Neural cell (in vitro differentiated cells): ENCODE results near the gene RRH. TPM values are rescaled to one million over a fixed set of nuclear protein-coding genes. Genes with fewer than 3 reads are reported as not detected.
"Not testable (repeated sequence)": the region's sequence is repeated elsewhere in the genome, so short reads cannot be mapped to it uniquely, and the experiment has no call there.

Experiments used
- H2AFZ ChIP-seq: fragments of 200-600, 300-800 bp; sonication (generic), shearing (Covaris generic); 2 replicates; pipeline ENCODE4 v1.6.0; 2014; ENCODE audit warnings: low read depth, mild to moderate bottlenecking, antibody characterized with exemption, low read length, moderate library complexity
- H3F3A ChIP-seq: fragments of 200-600 bp; shearing (Covaris generic); 2 replicates; pipeline ENCODE4 v1.6.1; 2016; ENCODE audit warnings: mild to moderate bottlenecking, moderate library complexity, mixed read lengths, antibody characterized with exemption, low read length; ENCODE audit not compliant: insufficient read depth, poor library complexity, severe bottlenecking
- H3K27ac ChIP-seq: fragments of 200-600, 300-800 bp; sonication (generic), shearing (Covaris generic); 2 replicates; pipeline ENCODE4 v1.5.1; 2014; ENCODE audit warnings: mild to moderate bottlenecking, low read length, moderate library complexity
- H3K27me3 ChIP-seq: fragments of 300-800, 200-600 bp; sonication (generic), shearing (Covaris generic); 2 replicates; pipeline ENCODE4 v1.6.0; 2014; ENCODE audit warnings: mild to moderate bottlenecking, low read depth, low read length, moderate library complexity; ENCODE audit not compliant: insufficient read depth
- H3K36me3 ChIP-seq: fragments of 300-800, 200-600 bp; sonication (generic), shearing (Covaris generic); 2 replicates; pipeline ENCODE4 v1.5.1; 2014; ENCODE audit warnings: mild to moderate bottlenecking, antibody characterized with exemption, low read length, moderate library complexity; ENCODE audit not compliant: insufficient read depth
- H3K4me2 ChIP-seq: fragments of 300-800, 200-600 bp; sonication (generic), shearing (Covaris generic); 2 replicates; pipeline ENCODE4 v1.6.0; 2014; ENCODE audit warnings: mild to moderate bottlenecking, low read length
- H3K4me3 ChIP-seq: fragments of 300-800, 200-600 bp; sonication (generic), shearing (Covaris generic); 2 replicates; pipeline ENCODE4 v1.5.1; 2014; ENCODE audit warnings: mild to moderate bottlenecking, low read length, moderate library complexity
- H3K79me2 ChIP-seq: fragments of 200-600 bp; shearing (Covaris generic); replicated peaks from 2 replicates; pipeline ENCODE4 v1.6.0; 2014; ENCODE audit warnings: mild to moderate bottlenecking, low read length, moderate library complexity; ENCODE audit not compliant: insufficient read depth
- H3K9ac ChIP-seq: fragments of 300-800, 200-600 bp; sonication (generic), shearing (Covaris generic); 2 replicates; pipeline ENCODE4 v1.6.1; 2016; ENCODE audit warnings: mild to moderate bottlenecking, low read length, mixed read lengths
- H3K9me2 ChIP-seq: fragments of 200-600 bp; shearing (Covaris generic); 2 replicates; pipeline ENCODE4 v1.6.1; 2016; ENCODE audit warnings: mild to moderate bottlenecking, low read length, mixed read lengths; ENCODE audit not compliant: insufficient read depth
- H3K9me3 ChIP-seq: fragments of 200-600, 300-800 bp; sonication (generic), shearing (Covaris generic); 2 replicates; pipeline ENCODE4 v1.6.1; 2016; ENCODE audit warnings: mild to moderate bottlenecking, mixed run types, low read length, moderate library complexity, mixed read lengths
- H4K20me1 ChIP-seq: fragments of 200-600 bp; shearing (Covaris generic); 2 replicates; pipeline ENCODE4 v1.6.1; 2016; ENCODE audit warnings: mild to moderate bottlenecking, mixed run types; ENCODE audit not compliant: insufficient read depth
- EP300 ChIP-seq: fragments of 450-650 bp; conservative IDR thresholded peaks from 2 replicates; pipeline ENCODE4 v1.6.1; 2014; ENCODE audit warnings: antibody characterized with exemption, mild to moderate bottlenecking, moderate library complexity; ENCODE audit not compliant: poor library complexity, severe bottlenecking
- EZH2 ChIP-seq: fragments of 200-600, 300-800 bp; shearing (Covaris generic), sonication (generic); IDR thresholded peaks from 2 replicates; pipeline ENCODE4 v1.6.1; 2014; ENCODE audit warnings: antibody characterized with exemption, low read length, borderline replicate concordance, mild to moderate bottlenecking; ENCODE audit not compliant: insufficient read depth, poor library complexity, severe bottlenecking
- MXI1 ChIP-seq: fragments of 450-650 bp; conservative IDR thresholded peaks from 2 replicates; pipeline ENCODE4 v1.6.1; 2014; ENCODE audit warnings: antibody characterized with exemption, mild to moderate bottlenecking; ENCODE audit not compliant: poor library complexity, severe bottlenecking
- POLR2AphosphoS5 ChIP-seq: IDR thresholded peaks from 2 replicates; pipeline ENCODE4 v1.6.1; 2012
- RAD21 ChIP-seq: fragments of 450-650 bp; conservative IDR thresholded peaks from 2 replicates; pipeline ENCODE4 v1.6.1; 2014; ENCODE audit warnings: antibody characterized with exemption, mild to moderate bottlenecking, moderate library complexity
- SMC3 ChIP-seq: fragments of 450-650 bp; conservative IDR thresholded peaks from 2 replicates; pipeline ENCODE4 v1.6.1; 2014; ENCODE audit warnings: antibody characterized with exemption, mild to moderate bottlenecking, moderate library complexity; ENCODE audit not compliant: poor library complexity
- TAF1 ChIP-seq: IDR thresholded peaks from 2 replicates; pipeline ENCODE4 v1.6.1; 2012; ENCODE audit warnings: low read depth
- polyA plus RNA-seq: library from polyadenylated mRNA; depleted of rRNA; stranded (reverse); fragments of >200 nt; gene quantifications from 2 replicates; pipeline ENCODE4 v1.2.3, GENCODE V29; 2014
- TF ChIP-seq, protein P1 (sequence below): fragments of 450-650 bp; IDR thresholded peaks from 2 replicates; pipeline ENCODE4 v1.5.1; 2014; ENCODE audit warnings: antibody characterized with exemption, mild to moderate bottlenecking, moderate library complexity; ENCODE audit not compliant: poor library complexity, severe bottlenecking
- TF ChIP-seq, protein P2 (sequence below): IDR thresholded peaks from 2 replicates; pipeline ENCODE4 v1.6.1; 2012; ENCODE audit warnings: borderline replicate concordance

RRH gene
- polyA plus RNA-seq, 1 donor from 2014 or later: 1.2 TPM

DNA sequence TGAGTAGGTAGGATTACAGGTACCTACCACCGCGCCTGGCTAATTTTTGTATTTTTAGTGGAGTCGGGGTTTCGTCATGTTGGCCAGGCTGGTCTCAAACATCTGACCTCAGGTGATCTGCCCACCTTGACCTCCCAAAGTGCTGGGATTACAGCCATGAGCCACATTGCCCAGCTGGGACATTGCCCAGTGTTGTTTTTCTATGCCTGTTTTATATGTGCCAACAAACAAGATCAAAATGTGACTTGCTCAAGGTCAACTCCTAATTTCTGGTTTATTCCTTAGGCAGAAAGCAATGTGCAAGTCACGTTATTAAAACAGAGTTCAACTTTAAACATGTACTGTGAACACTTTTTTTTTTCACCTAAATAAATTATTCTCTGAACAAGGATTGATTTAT is 22.8 kb downstream of the RRH start:
- no peak overlapping the region for H2AFZ ChIP-seq
- H3K27ac ChIP-seq: no peak overlapping the region
- H3K4me2 ChIP-seq: no peak overlapping the region
- H3F3A ChIP-seq: no peaks in the 10 kb centered on the region
- no peak overlapping the region for H3K9ac ChIP-seq
- TF ChIP-seq EP300 (no peak), RAD21 (no peak), EZH2 (no peak), POLR2AphosphoS5 (no peak), SMC3 (no peak), TAF1 (no peak)
- TF ChIP-seq, protein P1, sequence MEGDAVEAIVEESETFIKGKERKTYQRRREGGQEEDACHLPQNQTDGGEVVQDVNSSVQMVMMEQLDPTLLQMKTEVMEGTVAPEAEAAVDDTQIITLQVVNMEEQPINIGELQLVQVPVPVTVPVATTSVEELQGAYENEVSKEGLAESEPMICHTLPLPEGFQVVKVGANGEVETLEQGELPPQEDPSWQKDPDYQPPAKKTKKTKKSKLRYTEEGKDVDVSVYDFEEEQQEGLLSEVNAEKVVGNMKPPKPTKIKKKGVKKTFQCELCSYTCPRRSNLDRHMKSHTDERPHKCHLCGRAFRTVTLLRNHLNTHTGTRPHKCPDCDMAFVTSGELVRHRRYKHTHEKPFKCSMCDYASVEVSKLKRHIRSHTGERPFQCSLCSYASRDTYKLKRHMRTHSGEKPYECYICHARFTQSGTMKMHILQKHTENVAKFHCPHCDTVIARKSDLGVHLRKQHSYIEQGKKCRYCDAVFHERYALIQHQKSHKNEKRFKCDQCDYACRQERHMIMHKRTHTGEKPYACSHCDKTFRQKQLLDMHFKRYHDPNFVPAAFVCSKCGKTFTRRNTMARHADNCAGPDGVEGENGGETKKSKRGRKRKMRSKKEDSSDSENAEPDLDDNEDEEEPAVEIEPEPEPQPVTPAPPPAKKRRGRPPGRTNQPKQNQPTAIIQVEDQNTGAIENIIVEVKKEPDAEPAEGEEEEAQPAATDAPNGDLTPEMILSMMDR: no peak
- TF ChIP-seq, protein P2, sequence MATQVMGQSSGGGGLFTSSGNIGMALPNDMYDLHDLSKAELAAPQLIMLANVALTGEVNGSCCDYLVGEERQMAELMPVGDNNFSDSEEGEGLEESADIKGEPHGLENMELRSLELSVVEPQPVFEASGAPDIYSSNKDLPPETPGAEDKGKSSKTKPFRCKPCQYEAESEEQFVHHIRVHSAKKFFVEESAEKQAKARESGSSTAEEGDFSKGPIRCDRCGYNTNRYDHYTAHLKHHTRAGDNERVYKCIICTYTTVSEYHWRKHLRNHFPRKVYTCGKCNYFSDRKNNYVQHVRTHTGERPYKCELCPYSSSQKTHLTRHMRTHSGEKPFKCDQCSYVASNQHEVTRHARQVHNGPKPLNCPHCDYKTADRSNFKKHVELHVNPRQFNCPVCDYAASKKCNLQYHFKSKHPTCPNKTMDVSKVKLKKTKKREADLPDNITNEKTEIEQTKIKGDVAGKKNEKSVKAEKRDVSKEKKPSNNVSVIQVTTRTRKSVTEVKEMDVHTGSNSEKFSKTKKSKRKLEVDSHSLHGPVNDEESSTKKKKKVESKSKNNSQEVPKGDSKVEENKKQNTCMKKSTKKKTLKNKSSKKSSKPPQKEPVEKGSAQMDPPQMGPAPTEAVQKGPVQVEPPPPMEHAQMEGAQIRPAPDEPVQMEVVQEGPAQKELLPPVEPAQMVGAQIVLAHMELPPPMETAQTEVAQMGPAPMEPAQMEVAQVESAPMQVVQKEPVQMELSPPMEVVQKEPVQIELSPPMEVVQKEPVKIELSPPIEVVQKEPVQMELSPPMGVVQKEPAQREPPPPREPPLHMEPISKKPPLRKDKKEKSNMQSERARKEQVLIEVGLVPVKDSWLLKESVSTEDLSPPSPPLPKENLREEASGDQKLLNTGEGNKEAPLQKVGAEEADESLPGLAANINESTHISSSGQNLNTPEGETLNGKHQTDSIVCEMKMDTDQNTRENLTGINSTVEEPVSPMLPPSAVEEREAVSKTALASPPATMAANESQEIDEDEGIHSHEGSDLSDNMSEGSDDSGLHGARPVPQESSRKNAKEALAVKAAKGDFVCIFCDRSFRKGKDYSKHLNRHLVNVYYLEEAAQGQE: no peak
- no peak overlapping the region for H3K4me3 ChIP-seq
- H3K27me3 ChIP-seq: no peaks in the 10 kb centered on the region
- no peaks in the 10 kb centered on the region for H3K79me2 ChIP-seq
- H3K36me3 ChIP-seq: no peaks in the 10 kb centered on the region
- no peaks in the 10 kb centered on the region for H4K20me1 ChIP-seq
- no peaks in the 10 kb centered on the region for H3K9me3 ChIP-seq
- H3K9me2 ChIP-seq: no peaks in the 10 kb centered on the region

DNA sequence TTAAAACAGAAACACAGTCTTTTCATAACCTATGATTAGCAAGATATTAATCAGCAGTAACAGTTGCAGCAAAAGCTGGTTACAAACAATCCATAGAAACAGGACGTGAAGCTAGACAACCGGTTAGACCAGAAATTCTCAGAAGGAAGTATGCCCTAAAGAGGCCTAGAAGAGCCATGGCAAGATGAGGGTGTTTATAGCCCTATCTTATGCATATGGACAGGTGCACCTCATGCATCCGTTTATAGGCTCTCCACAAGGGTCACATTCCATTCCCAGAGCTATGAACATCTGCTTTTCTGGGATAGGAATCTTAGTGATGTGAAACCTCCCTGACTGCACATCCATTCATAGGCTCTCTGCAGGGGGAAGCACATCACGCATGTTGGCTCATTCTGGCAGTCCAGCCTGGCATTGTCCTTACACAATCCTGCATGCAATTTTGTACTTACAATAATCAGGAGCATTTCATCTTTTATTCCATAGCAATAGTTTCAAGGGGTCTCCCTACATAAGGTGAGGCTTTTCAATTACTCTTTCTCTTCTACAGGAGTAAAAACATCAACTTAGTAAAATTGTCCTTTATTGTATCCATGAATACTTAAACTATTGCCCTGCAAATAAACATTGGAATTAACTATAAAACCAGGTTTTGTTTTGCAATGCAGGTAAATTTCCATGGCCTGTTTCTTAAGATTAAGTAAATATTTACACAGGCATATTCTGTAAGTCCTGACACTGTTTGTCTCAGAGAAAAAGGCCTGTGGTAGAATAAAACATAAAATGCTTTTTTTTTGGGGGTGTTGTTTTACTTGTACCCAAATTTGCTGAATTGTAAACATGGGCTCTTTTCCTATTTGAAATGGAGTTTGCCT is 31.9 kb downstream of the RRH start:
- H4K20me1 ChIP-seq, H3F3A ChIP-seq: not testable (repeated sequence)

DNA sequence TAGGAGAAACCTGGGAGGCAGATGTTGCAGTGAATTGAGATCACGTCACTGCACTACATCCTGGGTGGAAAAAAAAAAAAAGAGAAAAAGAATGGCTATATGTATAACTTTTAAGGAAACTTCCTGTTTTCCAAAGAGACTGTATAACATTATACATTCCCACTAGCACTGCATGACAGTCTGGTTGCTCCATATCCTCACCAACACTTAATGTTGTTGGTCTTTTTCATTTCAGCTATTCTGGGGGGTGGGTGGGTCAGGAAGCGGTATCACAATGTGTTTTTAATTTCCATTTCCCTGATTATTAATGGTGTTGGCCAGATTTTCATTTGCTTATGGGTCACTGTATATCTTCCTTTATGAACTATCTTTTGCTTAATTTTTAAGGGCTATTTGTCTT is 33.5 kb downstream of the RRH start:
- H4K20me1 ChIP-seq: no peaks in the 10 kb centered on the region
- H3K9me3 ChIP-seq: no peaks in the 10 kb centered on the region
- H3K27ac ChIP-seq: no peak overlapping the region
- no peaks in the 10 kb centered on the region for H3K79me2 ChIP-seq
- no peaks in the 10 kb centered on the region for H3F3A ChIP-seq
- H2AFZ ChIP-seq: no peak overlapping the region
- H3K9me2 ChIP-seq: no peaks in the 10 kb centered on the region
- no peaks in the 10 kb centered on the region for H3K36me3 ChIP-seq
- no peak overlapping the region for H3K4me3 ChIP-seq
- H3K9ac ChIP-seq: no peak overlapping the region
- H3K4me2 ChIP-seq: no peak overlapping the region
- no peaks in the 10 kb centered on the region for H3K27me3 ChIP-seq
- TF ChIP-seq RAD21 (no peak), EZH2 (no peak), EP300 (no peak), POLR2AphosphoS5 (no peak), MXI1 (no peak), SMC3 (no peak), TAF1 (no peak)
- TF ChIP-seq, protein P2: no peak
- TF ChIP-seq, protein P1: no peak

More for the DNA sequence above, 31.9 kb downstream of the RRH start:
- not testable (repeated sequence) for H3K27me3 ChIP-seq, H3K9me2 ChIP-seq, H3K4me2 ChIP-seq, H3K36me3 ChIP-seq, H3K27ac ChIP-seq, H2AFZ ChIP-seq, H3K79me2 ChIP-seq, H3K9ac ChIP-seq, H3K4me3 ChIP-seq, H3K9me3 ChIP-seq
